NCI-H2196 treated with DMSO at 0.1 percent for 48 hours (cell line): Measurements from ENCODE around the gene ALG12.

Source experiments
- DNase-seq: peaks from one replicate; lab custom pipeline; 2025; ENCODE audit not compliant: unreplicated experiment; lab: John Stamatoyannopoulos, UW

The ALG12 gene

DNA sequence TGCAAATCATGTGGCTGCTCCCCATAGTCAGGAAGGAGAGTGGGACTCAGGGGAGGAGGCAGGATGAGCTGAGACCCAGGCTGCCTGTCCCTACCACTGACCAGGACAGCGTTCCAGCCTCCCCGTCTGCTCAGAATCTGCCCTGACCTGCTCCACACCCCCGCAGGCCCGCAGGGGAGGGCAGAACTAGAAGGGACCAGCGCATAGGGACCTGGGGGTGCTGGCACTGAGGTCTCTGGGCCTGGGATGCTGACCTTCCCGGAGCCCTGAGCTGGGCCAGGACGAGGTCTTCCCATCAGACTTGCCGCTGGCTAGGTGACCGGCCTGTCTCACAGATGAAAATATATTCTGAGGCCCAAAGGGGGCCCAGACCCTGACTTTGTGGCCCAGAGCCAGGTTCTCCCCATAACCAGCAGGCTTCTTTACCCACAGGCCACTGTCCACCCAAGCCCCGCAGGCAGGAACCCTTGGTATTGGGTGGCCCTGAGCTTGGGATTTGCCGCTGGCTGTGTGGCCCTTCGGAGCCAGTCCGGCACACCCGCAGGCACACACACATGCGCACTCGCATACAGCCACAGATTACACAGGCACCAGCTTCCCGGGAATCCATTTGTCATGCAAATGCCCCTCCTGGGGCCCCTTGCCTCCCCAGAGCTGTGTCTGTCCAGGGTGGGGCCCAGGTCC is 28.5 kb upstream of the ALG12 start:
- DNase-seq, result no peak

DNA sequence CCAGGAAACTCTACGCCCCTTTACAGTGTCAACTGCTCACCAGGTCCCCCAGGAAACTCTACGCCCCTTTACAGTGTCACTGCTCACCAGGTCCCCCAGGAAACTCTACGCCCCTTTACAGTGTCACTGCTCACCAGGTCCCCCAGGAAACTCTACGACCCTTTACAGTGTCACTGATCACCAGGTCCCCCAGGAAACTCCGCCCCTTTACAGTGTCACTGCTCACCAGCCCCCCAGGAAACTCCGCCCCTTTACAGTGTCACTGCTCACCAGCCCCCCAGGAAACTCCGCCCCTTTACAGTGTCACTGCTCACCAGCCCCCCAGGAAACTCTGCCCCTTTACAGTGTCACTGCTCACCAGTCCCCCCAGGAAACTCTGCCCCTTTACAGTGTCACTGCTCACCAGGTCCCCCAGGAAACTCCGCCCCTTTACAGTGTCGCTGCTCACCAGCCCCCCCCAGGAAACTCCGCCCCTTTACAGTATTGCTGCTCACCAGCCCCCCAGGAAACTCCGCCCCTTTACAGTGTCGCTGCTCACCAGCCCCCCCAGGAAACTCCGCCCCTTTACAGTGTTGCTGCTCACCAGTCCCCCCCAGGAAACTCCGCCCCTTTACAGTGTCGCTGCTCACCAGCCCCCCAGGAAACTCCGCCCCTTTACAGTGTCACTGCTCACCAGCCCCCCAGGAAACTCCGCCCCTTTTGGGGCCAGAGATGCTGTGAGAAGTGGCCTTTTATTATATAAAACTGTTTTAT is 27.0 kb upstream of the ALG12 start:
- DNase-seq, result peak; percentile 73

DNA sequence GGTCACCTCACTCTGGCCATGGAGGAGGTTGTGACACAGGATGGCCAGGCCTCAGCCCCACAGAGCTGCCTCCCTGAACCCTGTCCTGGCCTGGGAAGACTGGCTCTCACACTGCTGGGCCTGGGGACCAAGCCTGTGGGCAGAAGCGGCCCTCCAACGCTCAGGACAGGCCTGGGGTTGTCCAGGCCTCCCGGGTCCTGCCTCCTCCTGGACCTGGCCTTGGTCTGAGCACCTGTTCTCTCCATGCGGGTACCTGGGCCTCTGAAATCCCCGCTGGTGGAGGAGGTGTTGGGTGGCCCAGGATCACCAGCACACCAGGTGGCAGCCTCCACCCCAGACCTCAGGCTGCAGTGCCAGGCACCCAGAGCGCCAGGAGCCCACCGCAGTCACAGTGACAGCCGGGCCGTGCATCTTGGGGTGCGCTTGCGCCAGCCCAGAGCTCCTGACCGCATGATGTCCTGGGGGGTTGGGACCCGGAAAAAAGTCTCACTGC is 26.2 kb upstream of the ALG12 start:
- DNase-seq, result no peak

DNA sequence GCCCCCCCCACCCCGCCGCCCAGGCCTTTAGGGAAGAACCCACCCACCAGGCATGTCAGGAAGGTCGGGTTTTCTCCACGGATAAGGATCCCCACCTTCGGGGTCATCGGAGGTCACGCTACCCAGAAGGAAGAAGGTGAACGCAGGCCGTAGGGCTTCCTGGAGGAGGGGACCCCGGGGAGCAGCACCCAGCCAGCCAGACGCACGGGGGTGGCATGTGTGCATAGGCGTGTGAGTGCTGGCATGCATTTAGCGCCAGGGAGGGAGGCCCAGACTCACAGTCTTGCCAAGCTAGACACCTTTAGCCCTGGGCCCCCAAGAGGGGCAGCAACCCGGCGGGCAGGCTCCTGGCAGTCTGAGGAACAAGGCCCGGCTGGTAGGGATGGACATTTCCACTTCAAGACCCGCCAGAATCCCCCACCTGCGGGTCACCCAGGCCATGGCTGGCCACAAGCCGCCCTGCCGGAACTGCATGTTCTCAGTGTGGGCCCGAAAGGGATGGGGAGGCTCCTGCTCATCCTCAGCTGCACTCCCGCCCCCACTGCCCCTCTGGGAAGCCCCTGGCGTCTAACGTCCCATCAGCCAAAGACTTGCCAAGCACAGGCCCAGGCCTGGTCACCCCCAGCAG is 25.6 kb upstream of the ALG12 start:
- DNase-seq, result no peak

DNA sequence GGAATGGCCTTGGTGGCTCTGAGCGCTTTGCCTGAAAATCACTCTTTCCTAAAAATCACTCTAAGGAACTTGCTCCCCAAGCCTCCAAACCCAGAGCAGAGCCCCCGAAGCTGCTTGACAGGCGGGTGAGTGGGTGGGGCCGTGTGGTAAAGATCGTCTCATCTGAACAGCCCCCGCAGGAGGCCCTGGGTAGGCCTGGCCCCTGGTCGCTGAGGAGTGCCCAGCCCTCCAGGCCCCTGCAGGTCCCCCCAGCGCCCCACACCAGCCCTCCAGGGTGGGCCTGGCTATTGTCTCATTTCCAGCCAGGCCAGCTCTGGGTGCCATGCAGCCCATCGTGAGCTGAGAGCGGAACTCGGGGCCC is 25.1 kb upstream of the ALG12 start:
- DNase-seq, result no peak

DNA sequence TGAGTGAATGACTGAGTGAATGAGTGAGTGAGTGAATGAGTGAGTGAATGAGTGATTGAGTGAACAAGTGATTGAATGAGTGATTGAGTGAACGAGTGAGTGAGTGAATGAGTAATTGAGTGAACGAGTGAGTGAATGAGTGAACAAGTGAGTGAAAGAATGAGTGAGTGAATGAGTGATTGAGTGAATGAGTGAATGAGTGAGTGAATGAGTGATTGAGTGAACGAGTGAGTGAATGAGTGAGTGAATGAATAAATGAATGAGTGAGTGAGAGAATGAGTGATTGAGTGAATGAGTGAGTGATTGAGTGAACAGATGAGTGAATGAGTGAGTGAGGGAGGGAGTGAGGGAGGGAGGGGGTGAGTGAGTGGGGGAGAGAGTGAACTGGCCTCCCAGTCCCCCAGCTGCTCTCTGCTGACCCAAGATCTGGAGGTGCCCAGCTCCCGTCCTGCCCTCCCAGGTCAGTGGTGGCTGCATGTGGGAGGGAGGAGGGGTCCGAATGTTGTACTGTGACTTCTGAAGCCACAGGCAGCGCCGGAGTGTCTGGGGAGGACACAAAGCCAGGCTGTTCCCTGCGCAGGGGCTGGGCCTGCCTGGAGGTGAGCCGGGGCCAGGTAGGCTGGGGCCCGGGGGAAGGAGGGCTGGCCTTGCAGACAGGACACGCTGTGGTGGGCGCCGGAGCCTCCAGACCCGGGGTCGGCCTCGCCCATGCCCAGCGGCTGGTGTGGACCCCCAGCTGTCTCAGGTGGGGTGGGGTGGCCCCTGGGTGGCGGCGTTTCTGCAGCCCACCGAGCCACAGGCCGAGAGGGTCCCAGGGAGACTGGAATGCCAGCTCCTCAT is 24.5 kb upstream of the ALG12 start:
- DNase-seq, result no peak

DNA sequence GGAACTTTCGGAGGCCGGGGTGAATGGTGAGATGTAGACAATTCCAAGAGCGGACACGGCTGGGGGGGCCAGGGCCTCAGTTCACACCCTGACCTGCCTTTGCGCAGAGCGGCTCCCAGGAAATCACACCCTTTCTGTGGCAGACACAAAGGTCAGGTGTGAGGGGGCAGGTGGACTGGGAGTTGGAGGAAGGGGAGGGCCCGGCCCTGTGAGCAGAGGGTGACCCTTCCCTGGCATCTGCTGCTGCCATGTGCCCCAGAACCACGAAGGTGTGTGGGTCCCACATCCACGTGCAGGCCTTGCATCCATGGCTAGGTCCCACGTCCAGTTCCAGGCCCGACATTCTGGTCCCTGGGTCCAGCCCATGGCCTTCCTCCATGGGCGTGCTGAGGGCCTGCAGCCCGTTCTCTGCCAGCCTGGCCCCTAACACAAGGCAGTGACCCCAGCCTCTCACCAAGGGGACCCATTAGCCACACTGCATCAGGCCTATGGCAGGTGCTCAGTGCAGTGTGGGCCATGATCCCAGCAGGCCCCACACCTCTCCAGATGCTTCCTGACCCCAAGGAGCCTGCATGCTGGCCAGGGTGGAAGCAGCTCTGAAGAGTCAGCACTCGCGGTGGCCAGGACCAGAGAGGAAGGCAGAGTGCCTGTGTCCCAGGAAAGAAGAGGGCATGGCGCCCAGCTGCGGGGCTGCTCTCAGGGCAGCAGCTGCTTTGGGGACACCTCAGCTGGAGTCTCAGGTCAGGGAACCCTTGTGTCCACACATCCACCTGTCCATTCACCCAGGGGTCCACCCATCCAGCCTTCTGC is 23.5 kb upstream of the ALG12 start:
- no peak for DNase-seq

DNA sequence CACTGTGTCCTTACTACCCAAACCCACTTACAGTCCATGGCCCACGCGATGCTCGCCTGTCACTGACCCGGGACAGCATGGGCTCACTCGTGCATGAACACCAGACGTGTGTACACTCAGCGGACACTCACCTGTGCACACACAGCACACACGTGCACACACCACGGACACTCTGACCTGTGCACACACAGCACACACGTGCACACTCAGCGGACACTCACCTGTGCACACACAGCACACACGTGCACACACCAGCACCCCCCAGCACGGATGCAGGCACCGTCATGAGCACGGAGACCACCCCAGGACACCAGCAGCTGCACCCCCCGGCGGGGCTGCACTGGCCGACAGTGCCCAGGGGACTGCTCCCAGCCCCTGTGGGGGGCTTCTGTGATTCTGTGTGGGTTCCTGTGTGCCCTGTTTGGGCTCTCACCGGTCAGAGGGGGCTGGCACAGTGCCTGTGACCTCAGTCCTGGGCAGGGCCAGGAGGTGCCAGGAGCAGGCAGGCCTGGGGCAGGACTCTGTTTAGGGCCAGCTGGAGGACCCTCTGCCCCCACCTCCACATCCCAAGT is 20.4 kb upstream of the ALG12 start:
- DNase-seq, result no peak

DNA sequence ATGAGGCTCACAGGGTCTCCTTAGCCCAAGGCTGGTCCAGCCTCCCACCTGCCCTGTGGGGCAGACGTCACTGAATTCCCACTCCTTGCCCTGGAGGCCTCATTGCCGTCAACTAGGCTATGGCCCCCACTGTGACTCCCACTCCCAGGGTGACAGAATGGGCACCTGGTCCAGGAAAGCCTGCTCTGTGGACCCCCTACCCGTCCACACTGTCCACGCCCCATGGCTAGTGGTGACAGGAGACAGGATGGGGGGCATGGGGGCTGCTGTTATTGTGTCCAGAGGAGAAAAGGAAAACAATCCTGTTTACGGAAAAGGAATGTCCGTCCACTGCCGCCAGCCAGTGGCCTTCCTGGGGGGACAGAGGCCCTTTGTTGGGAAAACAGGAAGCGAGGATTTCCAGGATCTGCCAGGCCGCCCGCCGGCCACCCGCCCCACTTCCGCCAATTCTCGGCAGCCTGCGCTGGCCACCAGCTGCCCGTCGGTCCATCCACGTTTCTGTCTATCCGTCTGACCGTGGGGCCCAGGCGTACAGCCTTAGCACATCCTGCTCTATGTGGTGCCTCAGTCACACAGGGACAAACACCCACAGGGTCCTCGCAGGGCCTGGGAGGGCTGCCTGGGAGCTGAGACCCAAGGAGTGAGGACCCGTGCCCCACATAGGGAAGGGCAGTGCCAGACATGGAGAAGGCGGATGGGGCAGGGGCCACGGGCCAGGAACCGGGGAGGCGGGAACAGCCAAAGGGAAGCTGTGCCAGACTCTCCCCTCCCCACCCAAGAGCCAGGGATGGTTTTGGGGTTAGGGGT is 19.7 kb upstream of the ALG12 start:
- DNase-seq, result no peak

DNA sequence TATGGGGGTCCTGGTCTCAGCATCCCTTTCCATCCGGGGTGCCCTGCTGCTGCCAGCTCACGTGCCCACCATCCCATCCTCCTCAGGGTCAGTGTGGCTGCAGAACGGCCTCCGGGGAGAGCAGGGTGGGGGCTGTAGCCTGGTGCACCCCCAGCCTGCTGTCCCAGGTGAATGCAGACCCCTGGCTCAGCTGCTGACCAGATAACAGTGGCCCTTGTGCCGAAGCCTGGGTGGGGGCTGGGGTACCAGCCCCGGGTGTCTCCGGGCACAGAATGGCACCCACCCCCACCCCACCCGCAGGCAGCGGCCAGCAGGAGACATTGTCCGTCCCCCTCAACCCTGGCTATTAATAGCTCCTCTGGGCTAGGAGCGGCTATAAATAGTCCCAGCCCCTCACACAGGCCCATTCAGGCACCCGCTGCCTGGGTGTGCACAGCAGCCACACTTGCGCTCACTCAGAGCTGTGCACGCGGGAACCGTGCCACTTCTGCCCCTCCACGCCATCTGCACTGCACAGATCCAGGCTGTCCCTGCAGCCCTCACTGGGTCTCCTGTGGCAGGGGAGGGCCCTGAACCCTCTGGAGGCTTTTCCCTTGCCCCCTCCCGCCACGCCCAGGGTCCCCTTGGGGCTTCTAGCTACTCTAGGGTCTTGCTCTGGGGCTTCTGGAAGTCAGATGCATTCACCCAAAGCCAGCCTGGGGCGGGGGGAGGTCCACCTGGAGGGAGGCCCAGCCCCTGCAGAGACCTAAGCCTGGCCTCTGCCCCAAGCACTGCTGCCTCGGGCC is 18.9 kb upstream of the ALG12 start:
- DNase-seq, result no peak

DNA sequence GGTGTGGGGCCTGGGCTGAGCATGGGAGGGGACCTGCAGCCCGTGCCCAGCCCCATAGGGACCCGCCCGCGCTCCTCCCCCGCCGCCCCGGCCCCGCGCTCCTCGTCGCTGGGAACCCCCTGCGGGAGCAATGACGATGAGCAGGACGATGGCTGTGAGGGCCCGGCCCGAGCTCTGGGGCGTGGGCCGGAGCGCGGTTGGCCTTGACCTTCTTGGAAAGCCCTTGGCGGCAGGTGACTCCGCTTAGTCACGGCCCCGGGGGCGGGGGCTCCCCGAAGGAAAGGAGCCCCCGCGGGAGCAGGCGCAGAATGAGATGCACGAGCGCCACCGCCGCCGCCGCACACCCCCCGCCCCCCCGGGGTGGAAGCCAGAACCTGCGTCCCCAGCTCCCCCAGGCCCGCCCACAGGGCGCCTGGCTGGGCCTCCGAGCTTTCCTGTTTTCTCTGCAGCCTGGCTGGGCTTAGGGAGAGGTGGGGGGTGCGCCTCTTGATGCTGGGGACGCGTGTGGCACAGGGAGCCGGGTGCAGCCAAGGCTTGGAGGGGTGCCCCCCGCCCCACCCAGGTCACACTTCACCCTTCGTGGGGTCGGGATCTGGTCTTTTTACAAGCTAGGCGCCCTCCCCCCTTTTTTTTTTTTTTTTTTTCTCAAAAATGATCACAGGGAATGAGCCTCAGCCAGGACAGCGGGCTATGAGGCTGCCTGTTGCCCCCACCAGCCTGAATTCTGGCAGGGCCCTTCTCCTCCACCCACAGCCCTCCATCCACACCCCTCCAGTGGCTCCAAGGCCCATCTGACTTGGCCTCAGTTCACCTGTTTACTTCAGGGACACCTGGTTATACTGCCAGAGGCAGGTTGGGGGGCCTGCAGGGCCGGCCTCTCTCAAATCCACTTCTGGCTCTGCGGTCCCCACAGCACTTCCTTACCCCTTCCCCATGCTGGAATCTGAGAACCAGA is 18.1 kb upstream of the ALG12 start:
- peak; percentile 47 for DNase-seq

DNA sequence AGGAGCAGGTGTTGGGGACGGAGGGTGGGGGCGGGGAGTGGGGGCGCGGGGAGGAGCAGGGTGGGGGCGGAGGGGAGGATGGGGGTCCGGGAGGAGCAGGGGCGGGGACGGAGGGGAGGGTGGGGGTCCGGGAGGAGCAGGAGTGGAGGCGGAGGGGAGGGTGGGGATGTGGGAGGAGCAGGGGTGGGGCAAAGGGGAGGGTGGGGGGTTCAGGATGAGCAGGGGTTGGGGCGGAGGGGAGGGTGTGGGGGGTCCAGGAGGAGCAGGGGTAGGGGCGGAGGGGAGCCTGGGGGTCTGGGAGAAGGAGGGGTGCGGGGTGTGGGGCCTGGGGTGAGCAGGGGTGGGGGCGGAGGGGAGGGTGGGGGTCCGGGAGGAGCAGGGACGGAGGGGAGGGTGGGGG is 17.3 kb upstream of the ALG12 start:
- DNase-seq, result no peak

DNA sequence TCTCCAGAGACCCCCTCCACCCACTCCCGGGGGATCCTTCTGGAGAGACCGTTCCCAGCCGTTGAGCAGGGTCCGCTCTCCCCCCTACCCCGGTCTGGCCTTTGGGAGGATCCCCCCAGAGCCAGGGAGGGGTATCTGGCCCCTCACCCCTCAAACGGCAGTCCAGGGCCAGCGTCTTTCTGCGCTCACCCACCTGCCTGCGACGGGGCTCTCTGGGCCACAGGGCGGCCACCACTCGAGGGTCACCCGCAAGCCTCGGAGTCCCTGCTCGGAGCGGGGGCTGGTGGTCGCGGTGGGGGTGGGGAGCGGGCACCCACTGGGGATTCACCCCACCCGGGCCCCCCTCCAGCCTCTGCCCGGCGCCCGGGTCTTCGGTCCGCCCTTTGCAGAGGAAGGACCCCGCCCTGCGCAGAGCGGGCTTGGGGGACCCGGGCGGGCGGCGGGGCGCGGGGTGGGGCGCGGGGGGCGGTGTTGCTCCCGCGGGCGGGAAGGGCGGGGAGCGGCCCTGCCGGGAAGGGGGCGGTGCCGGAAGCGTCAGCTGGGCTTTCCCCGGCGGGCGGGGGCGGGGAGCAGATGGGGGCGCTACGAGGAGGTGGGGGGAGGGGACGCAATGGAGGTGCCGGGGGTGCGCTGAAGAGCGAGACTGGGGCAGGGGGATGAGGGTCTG is 16.8 kb upstream of the ALG12 start:
- DNase-seq, result peak; percentile 18

DNA sequence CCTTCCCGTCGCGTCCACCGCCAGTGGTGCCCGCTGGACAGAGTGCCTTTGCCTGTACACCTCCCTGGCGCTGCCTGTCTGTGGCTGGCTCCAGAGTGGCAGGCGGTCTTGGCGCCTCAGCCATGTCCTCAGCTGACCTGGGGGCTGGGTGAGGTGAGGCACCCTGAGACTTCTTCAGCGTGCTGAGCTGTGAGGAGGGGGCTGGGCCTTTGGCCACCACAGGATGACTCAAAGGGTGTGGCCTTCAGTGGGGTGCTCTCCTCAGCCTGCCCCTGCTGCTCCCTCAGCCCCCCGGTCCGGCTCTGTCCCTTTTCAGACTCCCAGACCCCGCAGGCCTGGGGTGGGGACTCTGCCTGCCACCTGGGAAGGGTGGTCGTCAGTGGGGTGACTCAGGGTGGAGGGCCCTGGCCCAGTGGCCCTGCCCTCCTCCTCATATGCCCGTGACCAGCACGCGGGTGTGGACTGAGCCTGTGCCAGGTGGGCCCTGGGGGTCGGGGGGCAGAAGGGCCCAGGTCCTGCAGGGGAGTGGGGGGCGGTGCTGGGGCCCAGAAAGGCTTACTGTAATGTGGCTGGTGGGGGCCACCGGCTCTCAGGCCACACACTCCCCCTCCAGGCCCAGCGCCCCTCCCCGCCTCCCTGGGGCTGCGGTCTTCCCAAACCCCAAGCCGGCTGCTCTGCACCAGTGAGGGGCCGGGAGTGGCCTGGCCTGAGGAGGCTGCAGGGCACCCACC is 16.1 kb upstream of the ALG12 start:
- DNase-seq, result no peak

DNA sequence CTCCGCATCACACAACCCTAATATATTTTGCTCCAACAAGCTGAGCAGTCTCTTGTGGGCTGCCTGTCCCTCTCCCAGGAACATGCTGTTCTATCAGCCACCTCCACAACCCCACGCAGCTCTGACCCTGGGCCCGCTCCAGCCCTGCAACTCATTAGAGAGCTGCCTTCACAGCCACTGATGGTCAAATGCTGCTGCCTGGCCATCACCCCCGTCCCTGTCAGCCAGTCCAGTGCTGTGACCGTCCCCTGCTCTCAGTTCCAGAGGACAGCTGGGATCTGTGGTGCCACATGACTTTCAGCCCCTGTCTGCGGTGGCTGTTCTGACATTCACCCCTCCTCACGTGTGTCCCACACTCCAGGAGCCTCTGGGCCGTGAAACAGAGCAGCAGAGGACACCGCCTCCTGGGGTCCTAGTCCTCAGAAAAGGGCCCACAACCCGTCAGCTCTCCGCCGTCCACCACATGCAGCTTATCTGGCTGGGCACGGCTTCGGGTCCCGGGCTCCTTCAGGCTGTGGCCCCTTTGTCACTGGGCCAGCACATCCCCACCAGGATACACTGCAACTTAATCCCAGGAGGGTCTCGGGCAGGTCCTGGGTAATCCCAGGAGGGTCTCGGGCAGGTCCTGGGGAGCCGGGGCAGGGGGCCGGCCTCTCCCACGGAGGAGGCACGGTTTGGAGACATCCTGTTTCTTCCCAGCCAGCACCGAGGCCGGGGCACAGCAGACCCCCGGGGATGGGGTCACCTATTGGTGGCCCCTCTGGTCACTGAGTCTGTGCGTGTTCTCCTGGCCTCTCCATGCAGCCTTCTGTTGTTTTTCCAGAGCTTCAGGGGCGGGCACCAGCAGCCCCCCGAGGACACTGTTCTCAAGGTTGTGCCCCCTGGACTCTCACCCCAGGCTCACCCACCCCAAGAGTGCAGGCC is 15.3 kb upstream of the ALG12 start:
- no peak for DNase-seq
